ENCODE results near the gene C6orf120. TPM values are rescaled to one million over a fixed set of nuclear protein-coding genes. Genes with fewer than 3 reads are reported as not detected.
A peak's percentile ranks its signal among the peaks of the same experiment; 100 is the strongest.

C6orf120 gene
- total and polyA plus RNA-seq, 9 of the 15 experiments (the other 6 are each of a cell fraction or from before 2014, with no cell fraction given) = 7.7 to 44.9 (median 34.8) TPM

- TF ChIP-seq CBX5 (IDR thresholded peaks at IDR 0.05; ENCODE audit: borderline replicate concordance, low read depth) (no peak), FOXM1 (IDR thresholded peaks at IDR 0.05; ENCODE audit: low read depth) (no peak), FOXM1 (CRISPR knock-in tag; IDR thresholded peaks at IDR 0.05; ENCODE audit: low read depth) (no peak; the same call in 1 of the 2 replicates), RFX5 (IDR thresholded peaks at IDR 0.05; ENCODE audit: low read depth, low read length) (no peak), SRSF3 (IDR thresholded peaks at IDR 0.05; ENCODE audit: insufficient read depth, low read length) (no peak), ZNF316 (IDR thresholded peaks at IDR 0.05) (no peak), POLR2H (tag; IDR thresholded peaks at IDR 0.05; ENCODE audit: low read depth) (0 out of 2 replicates have a peak, but pooled peaks have one; percentile 11), HNRNPK (IDR thresholded peaks at IDR 0.05; ENCODE audit: low read depth, low read length, poor library complexity, severe bottlenecking) (no peak), KDM5B (IDR thresholded peaks at IDR 0.05; ENCODE audit: insufficient replicate concordance, low read depth, low read length) (no peak), MCM3 (IDR thresholded peaks at IDR 0.05) (no peak), ZNF639 (CRISPR knock-in tag; conservative IDR thresholded peaks at IDR 0.05 in 1 of 2, IDR thresholded peaks at IDR 0.05 in 1 of 2) (peak in 1 of 2 experiments; percentile 85; a peak in 1 of 4 replicates), NR0B1 (IDR thresholded peaks at IDR 0.05; ENCODE audit: partially characterized antibody) (no peak), SMARCA4 (IDR thresholded peaks at IDR 0.05) (no peak), HDAC8 (tag; IDR thresholded peaks at IDR 0.05) (no peak), HINFP (tag; conservative IDR thresholded peaks at IDR 0.05; ENCODE audit: low read depth) (no peak), SIN3A (IDR thresholded peaks at IDR 0.05; ENCODE audit: borderline replicate concordance in 2 of 2, control insufficient read depth in 1 of 2, low read depth in 2 of 2, low read length in 2 of 2) (peak in 1 of 2 experiments; percentile 24; a peak in 1 of 4 replicates), ARID3A (IDR thresholded peaks at IDR 0.05; ENCODE audit: borderline replicate concordance, low read depth, low read length) (no peak), RBM22 (IDR thresholded peaks at IDR 0.05; ENCODE audit: low read depth, low read length, poor library complexity, severe bottlenecking) (peak; percentile 2), ZNF311 (CRISPR knock-in tag; IDR thresholded peaks at IDR 0.05) (no peak), CREB3L1 (IDR thresholded peaks at IDR 0.05; ENCODE audit: borderline replicate concordance, low read depth) (no peak)
Measured at GRCh38 chr6:169723991-169724493, 22.1 kb downstream of the C6orf120 start (continued).

Measured in K562 (cell line).